OCI-LY3 (cell line): ENCODE results near the gene NEK8.

Source experiments
- H2AFZ ChIP-seq: fragments of 200-600, 300-600 bp; shearing (Covaris generic); 2 replicates; pipeline ENCODE4 v1.6.0; 2014; ENCODE audit warnings: antibody characterized with exemption, low read depth, low read length
- H3K27ac ChIP-seq: fragments of 200-600, 300-600 bp; sonication (generic); 2 replicates; pipeline ENCODE4 v1.5.1; 2014; ENCODE audit warnings: mild to moderate bottlenecking, low read length, moderate library complexity, mixed read lengths
- H3K27me3 ChIP-seq: fragments of 200-600, 300-600 bp; sonication (generic); 2 replicates; pipeline ENCODE4 v1.6.1; 2014; ENCODE audit warnings: low read depth, low read length, mixed read lengths
- H3K36me3 ChIP-seq: fragments of 200-600, 300-600 bp; sonication (generic); replicated peaks from 2 replicates; pipeline ENCODE3; 2014; ENCODE audit warnings: low read depth, low read length, mixed read lengths
- H3K4me1 ChIP-seq: fragments of 300-600, 200-600 bp; sonication (generic); 2 replicates; pipeline ENCODE4 v1.6.1; 2014; ENCODE audit warnings: low read length, mixed read lengths
- H3K4me2 ChIP-seq: fragments of 200-600, 300-600 bp; sonication (generic); 2 replicates; pipeline ENCODE4 v1.6.1; 2014; ENCODE audit warnings: low read length, mixed read lengths
- H3K4me3 ChIP-seq: fragments of 300-600, 200-600 bp; sonication (generic); 2 replicates; pipeline ENCODE4 v1.5.1; 2014; ENCODE audit warnings: antibody characterized with exemption, mild to moderate bottlenecking, low read length, moderate library complexity
- H3K79me2 ChIP-seq: fragments of 300-600, 200-600 bp; shearing (Covaris generic); 2 replicates; pipeline ENCODE4 v1.6.1; 2014; ENCODE audit warnings: mild to moderate bottlenecking, low read length, mixed read lengths
- H3K9ac ChIP-seq: fragments of 300-600, 200-600 bp; shearing (Covaris generic); 2 replicates; pipeline ENCODE4 v1.6.0; 2014; ENCODE audit warnings: mild to moderate bottlenecking, low read length, moderate library complexity
- H3K9me3 ChIP-seq: fragments of 200-600, 300-600 bp; shearing (Covaris generic); 2 replicates; pipeline ENCODE4 v1.6.1; 2014; ENCODE audit warnings: low read length, mixed read lengths; ENCODE audit not compliant: insufficient read depth
- H4K20me1 ChIP-seq: fragments of 200-600, 300-600 bp; sonication (generic); 2 replicates; pipeline ENCODE4 v1.6.1; 2016; ENCODE audit warnings: low read length, mixed read lengths; ENCODE audit not compliant: insufficient read depth
- EZH2phosphoT487 ChIP-seq: fragments of 200-600 bp; shearing (Covaris generic); IDR thresholded peaks from 2 replicates; pipeline ENCODE4 v1.6.1; 2018; ENCODE audit warnings: antibody characterized with exemption, mixed run types, low read depth
- TF ChIP-seq, protein P1 (sequence below): fragments of 200-600, 300-600 bp; sonication (generic); IDR thresholded peaks from 2 replicates; pipeline ENCODE4 v1.5.1; 2014; ENCODE audit warnings: antibody characterized with exemption, low read length, low read depth

Gene NEK8

DNA sequence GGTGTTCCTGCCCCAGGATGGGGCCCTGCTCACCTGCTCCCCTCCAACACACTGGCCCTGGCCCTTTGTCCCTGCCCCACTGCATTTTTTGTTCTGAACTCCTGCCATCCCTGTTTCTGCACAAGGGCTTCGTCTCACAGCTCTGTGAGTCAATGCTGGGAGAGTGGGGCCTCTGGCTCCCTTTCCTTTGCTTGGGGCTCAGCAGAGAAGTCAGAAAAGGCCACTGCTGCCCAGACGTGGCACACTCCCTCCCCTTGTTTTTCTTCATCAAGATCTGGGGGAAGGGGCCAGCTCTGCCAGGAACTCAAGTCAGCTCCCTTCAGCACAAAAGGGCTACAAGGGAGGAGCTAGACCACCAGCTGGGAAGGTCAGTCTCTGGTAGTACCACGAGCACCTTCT is 25.8 kb upstream of the NEK8 start:
- H3K4me3 ChIP-seq, result no peak overlapping the region
- H3K27me3 ChIP-seq, result no peaks in the 10 kb centered on the region
- H3K36me3 ChIP-seq, result peaks cover 66% of the 10 kb centered on the region
- TF ChIP-seq, protein P1, sequence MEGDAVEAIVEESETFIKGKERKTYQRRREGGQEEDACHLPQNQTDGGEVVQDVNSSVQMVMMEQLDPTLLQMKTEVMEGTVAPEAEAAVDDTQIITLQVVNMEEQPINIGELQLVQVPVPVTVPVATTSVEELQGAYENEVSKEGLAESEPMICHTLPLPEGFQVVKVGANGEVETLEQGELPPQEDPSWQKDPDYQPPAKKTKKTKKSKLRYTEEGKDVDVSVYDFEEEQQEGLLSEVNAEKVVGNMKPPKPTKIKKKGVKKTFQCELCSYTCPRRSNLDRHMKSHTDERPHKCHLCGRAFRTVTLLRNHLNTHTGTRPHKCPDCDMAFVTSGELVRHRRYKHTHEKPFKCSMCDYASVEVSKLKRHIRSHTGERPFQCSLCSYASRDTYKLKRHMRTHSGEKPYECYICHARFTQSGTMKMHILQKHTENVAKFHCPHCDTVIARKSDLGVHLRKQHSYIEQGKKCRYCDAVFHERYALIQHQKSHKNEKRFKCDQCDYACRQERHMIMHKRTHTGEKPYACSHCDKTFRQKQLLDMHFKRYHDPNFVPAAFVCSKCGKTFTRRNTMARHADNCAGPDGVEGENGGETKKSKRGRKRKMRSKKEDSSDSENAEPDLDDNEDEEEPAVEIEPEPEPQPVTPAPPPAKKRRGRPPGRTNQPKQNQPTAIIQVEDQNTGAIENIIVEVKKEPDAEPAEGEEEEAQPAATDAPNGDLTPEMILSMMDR, result no peak
- no peak for TF ChIP-seq EZH2phosphoT487
- H2AFZ ChIP-seq, result no peak overlapping the region
- no peak overlapping the region for H3K9ac ChIP-seq
- no peaks in the 10 kb centered on the region for H3K9me3 ChIP-seq
- no peaks in the 10 kb centered on the region for H3K4me1 ChIP-seq
- H3K79me2 ChIP-seq, result no peaks in the 10 kb centered on the region
- H4K20me1 ChIP-seq, result no peaks in the 10 kb centered on the region
- no peak overlapping the region for H3K4me2 ChIP-seq
- H3K27ac ChIP-seq, result no peak overlapping the region

DNA sequence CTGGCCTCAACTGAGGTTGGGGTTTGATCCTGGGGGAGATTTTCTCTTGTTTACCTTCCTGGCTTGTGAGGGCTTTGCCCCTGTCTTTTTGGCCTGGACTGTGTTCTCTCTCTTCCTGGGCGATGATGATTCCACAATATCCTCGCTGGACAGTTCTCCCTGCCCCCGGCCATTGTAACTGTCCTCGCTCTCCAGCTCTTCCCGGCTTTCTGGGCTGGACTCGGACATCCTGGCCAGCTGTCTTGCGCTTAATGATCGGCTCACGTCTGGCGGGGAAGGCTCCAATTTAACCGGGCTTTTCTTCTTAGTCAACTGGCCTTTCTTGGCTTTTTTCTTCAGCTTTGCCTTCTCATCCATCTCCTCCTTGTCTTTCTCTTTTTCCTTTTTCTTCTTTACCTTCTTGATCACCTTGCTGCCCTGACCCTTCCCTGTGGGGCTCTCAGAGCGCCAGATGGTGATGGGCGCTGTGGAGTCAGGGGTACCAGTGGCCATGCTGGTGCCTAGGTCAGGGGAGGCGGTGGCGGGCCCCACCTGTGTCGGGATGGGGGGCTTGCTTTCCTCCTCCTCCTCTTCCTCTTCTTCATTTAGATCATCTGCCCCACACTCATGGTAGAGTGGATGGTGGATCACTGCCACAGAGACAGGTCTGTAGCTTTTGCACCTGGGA is 24.9 kb upstream of the NEK8 start:
- Histone ChIP-seq H3K9ac (no peak overlapping the region), H4K20me1 (no peaks in the 10 kb centered on the region), H3K79me2 (no peaks in the 10 kb centered on the region), H3K4me2 (no peak overlapping the region), H3K27ac (no peak overlapping the region), H2AFZ (no peak overlapping the region), H3K9me3 (no peaks in the 10 kb centered on the region), H3K4me1 (no peaks in the 10 kb centered on the region), H3K27me3 (no peaks in the 10 kb centered on the region), H3K36me3 (peaks cover 57% of the 10 kb centered on the region), H3K4me3 (no peak overlapping the region)
- TF ChIP-seq, protein P1, result no peak
- no peak for TF ChIP-seq EZH2phosphoT487

DNA sequence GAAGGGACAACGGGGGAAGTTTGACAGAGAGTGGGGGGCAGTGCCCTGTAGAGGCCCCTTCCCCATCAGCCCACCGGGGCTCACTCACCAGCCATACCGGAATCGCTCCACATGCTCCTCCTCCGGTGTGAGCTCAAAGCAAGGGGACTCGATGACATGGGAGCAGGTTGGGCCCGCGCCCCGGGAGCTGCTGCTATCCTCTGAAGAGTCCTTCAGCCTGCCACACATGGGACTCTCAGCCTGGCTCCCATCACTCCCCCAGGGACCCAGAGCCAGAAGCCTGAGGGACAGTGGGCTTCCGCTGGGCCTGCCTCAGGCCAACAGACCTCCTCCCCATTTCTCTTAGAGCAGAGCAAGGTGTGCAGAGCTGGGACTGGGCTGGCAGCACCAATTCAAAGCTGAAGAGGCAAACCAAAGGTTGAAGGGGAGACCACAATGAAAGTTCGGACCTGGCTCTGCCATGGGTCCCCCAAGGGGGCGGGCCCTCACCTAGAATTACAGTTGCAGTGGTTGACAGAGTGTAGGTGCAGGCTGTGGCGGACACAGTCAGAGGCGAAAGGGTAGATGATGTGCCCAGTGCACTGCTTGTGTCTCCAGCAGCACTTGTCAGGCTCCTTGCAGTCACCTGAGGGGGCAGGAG is 24.2 kb upstream of the NEK8 start:
- Histone ChIP-seq H3K9ac (no peak overlapping the region), H3K36me3 (peaks cover 52% of the 10 kb centered on the region), H3K9me3 (no peaks in the 10 kb centered on the region), H3K4me1 (no peaks in the 10 kb centered on the region), H3K79me2 (no peaks in the 10 kb centered on the region), H2AFZ (no peak overlapping the region), H4K20me1 (no peaks in the 10 kb centered on the region), H3K27me3 (no peaks in the 10 kb centered on the region), H3K4me3 (no peak overlapping the region), H3K27ac (no peak overlapping the region), H3K4me2 (no peak overlapping the region)
- TF ChIP-seq, protein P1, result no peak
- TF ChIP-seq EZH2phosphoT487, result no peak

DNA sequence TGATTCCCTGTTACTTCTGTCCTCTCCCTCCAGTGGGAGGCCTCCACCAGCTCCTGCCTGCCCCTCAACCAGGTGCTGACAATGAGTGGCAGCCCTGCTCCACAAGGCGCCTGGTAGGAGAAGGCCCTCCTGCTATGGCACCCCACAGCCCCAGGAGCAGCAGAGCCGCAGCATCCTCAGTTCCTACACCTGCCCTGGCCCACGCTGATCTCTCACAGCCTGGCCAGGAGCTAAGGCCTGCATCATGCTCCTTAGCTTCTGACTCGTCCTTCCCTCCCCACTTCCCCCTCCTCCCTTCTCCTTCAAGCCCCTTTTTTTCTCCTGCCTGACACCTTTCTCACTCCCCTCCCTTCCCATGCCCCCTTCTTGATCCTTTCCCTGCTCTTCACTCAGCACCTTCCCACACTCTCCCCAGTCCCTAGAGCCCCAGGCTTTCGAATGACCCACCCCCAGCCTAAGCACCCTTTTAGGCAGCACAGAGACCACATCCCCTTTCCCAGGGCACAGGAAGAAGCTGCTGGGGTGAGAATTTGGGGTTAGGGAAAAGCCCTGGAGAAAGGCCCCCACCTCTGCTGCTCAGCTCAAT is 23.4 kb upstream of the NEK8 start:
- Histone ChIP-seq H3K4me3 (no peak overlapping the region), H3K27ac (no peak overlapping the region), H4K20me1 (no peaks in the 10 kb centered on the region), H3K9me3 (no peaks in the 10 kb centered on the region), H3K36me3 (peaks cover 44% of the 10 kb centered on the region), H3K79me2 (no peaks in the 10 kb centered on the region), H3K9ac (no peak overlapping the region), H2AFZ (no peak overlapping the region), H3K4me1 (no peaks in the 10 kb centered on the region), H3K4me2 (no peak overlapping the region), H3K27me3 (no peaks in the 10 kb centered on the region)
- no peak for TF ChIP-seq EZH2phosphoT487
- TF ChIP-seq, protein P1, result no peak
